NCI-H2171 treated with DMSO at 0.1 percent for 48 hours (cell line): ENCODE measurements around the gene SNX9.

Experiments used
- DNase-seq: peaks from one replicate; lab custom pipeline; 2025; lab: John Stamatoyannopoulos, UW

SNX9 gene

GRCh38 chr6:157859775-157860504, 36.9 kb downstream of the SNX9 start:
- DNase-seq = no peak

GRCh38 chr6:157860505-157860991, 37.5 kb downstream of the SNX9 start:
- no peak for DNase-seq

GRCh38 chr6:157861184-157861583, 38.1 kb downstream of the SNX9 start:
- no peak for DNase-seq

- no peak for DNase-seq
Measured at GRCh38 chr6:157861814-157862213, 38.8 kb downstream of the SNX9 start.

- DNase-seq = no peak
Measured at GRCh38 chr6:157862706-157863105, 39.7 kb downstream of the SNX9 start.

GRCh38 chr6:157864185-157864761, 41.2 kb downstream of the SNX9 start:
- no peak for DNase-seq

GRCh38 chr6:157865249-157865648, 42.2 kb downstream of the SNX9 start:
- no peak for DNase-seq

- DNase-seq = no peak
Measured at GRCh38 chr6:157867155-157867559, 44.1 kb downstream of the SNX9 start.

GRCh38 chr6:157867981-157868380, 44.9 kb downstream of the SNX9 start:
- no peak for DNase-seq

GRCh38 chr6:157868835-157869234, 45.8 kb downstream of the SNX9 start:
- no peak for DNase-seq

- no peak for DNase-seq
Measured at GRCh38 chr6:157869673-157870302, 46.7 kb downstream of the SNX9 start.

- DNase-seq = no peak
Measured at GRCh38 chr6:157873735-157874344, 50.8 kb downstream of the SNX9 start.

GRCh38 chr6:157877149-157877548, 54.1 kb downstream of the SNX9 start:
- no peak for DNase-seq

GRCh38 chr6:157877573-157878438, 54.8 kb downstream of the SNX9 start:
- DNase-seq = no peak

- DNase-seq = peak; percentile 88
Measured at GRCh38 chr6:157879034-157879872, 56.2 kb downstream of the SNX9 start.

- peak; percentile 59 for DNase-seq
Measured at GRCh38 chr6:157879873-157880254, 56.8 kb downstream of the SNX9 start.

- DNase-seq = no peak
Measured at GRCh38 chr6:157880534-157880933, 57.5 kb downstream of the SNX9 start.

- DNase-seq = no peak
Measured at GRCh38 chr6:157881342-157881741, 58.3 kb downstream of the SNX9 start.

GRCh38 chr6:157884756-157885155, 61.7 kb downstream of the SNX9 start:
- DNase-seq = no peak

GRCh38 chr6:157885211-157885788, 62.3 kb downstream of the SNX9 start:
- no peak for DNase-seq

- no peak for DNase-seq
Measured at GRCh38 chr6:157885876-157886275, 62.8 kb downstream of the SNX9 start.
